Skeletal muscle tissue (tissue), 4 donors: Measurements from ENCODE around the gene ZFR2. TPM values are rescaled to one million over a fixed set of nuclear protein-coding genes. Genes with fewer than 3 reads are reported as not detected.

Experiments
- H3K27ac ChIP-seq: one replicate; pipeline ENCODE4 v1.7.0; 2013; ENCODE audit warnings: mild to moderate bottlenecking, low read depth, low read length, inconsistent platforms
- H3K27me3 ChIP-seq, 3 donors: one replicate each; pipeline ENCODE4 v1.7.0; 2013; ENCODE audit warnings: low read length in 3 of 3; ENCODE audit not compliant: control insufficient read depth in 3 of 3, insufficient read depth in 3 of 3
- H3K36me3 ChIP-seq, 3 donors: one replicate each; pipeline ENCODE4 v1.7.0; 2013; ENCODE audit warnings: low read length in 3 of 3; ENCODE audit not compliant: control insufficient read depth in 3 of 3, insufficient read depth in 3 of 3
- H3K4me1 ChIP-seq, 3 donors: one replicate each; pipeline ENCODE4 v1.7.0; 2013; ENCODE audit warnings: low read length in 3 of 3, mild to moderate bottlenecking in 3 of 3; ENCODE audit not compliant: control insufficient read depth in 3 of 3, insufficient read depth in 3 of 3
- H3K4me3 ChIP-seq, 3 donors: one replicate each; pipeline ENCODE4 v1.7.0; 2013; ENCODE audit warnings: low read length in 3 of 3
- H3K9ac ChIP-seq, 3 donors: one replicate each; pipeline ENCODE4 v1.7.0; 2013; ENCODE audit warnings: low read length in 3 of 3, mild to moderate bottlenecking in 3 of 3, moderate library complexity in 2 of 3, low read depth in 1 of 3
- H3K9me3 ChIP-seq, 3 donors: one replicate each; pipeline ENCODE4 v1.7.0; 2013; ENCODE audit warnings: low read length in 3 of 3; ENCODE audit not compliant: control insufficient read depth in 3 of 3
- total RNA-seq: library from RNA; depleted of rRNA; stranded (reverse); fragments of >200 nt; gene quantifications from one replicate; pipeline ENCODE4 v1.2.3, GENCODE V29; 2014
- donor health status: Osteomylitis.

The ZFR2 gene
- total RNA-seq, 1 donor from 2014 or later = not detected

- Histone ChIP-seq H3K4me1 (no peaks in the 10 kb centered on the region), H3K4me3 (no peak overlapping the region), H3K9ac (no peak overlapping the region), H3K36me3 (no peaks in the 10 kb centered on the region), H3K9me3 (no peaks in the 10 kb centered on the region), H3K27ac (no peak overlapping the region), H3K27me3 (peaks cover 22 to 41% (median 37%) of the 10 kb centered on the region in 3 donors)
These were observed 37.2 kb downstream of the ZFR2 start for GRCh38 chr19:3831601-3832000.

- Histone ChIP-seq H3K27me3 (peaks cover 26 to 44% (median 41%) of the 10 kb centered on the region in 3 donors), H3K4me3 (no peak overlapping the region), H3K9ac (no peak overlapping the region), H3K36me3 (no peaks in the 10 kb centered on the region), H3K4me1 (no peaks in the 10 kb centered on the region), H3K27ac (no peak overlapping the region), H3K9me3 (no peaks in the 10 kb centered on the region)
These were observed 37.9 kb downstream of the ZFR2 start for GRCh38 chr19:3830621-3831589.

GRCh38 chr19:3827306-3827705, 41.5 kb downstream of the ZFR2 start:
- no peaks in the 10 kb centered on the region for H3K4me1 ChIP-seq
- H3K27me3 ChIP-seq = peaks cover 37 to 56% (median 51%) of the 10 kb centered on the region in 3 donors
- H3K9ac ChIP-seq = no peak overlapping the region

GRCh38 chr19:3826163-3826562, 42.7 kb downstream of the ZFR2 start:
- Histone ChIP-seq H3K36me3 (no peaks in the 10 kb centered on the region), H3K9me3 (no peaks in the 10 kb centered on the region), H3K4me1 (peaks cover 0 to 2% (median 0%) of the 10 kb centered on the region in 3 donors), H3K27me3 (peaks cover 30 to 50% (median 42%) of the 10 kb centered on the region in 3 donors), H3K9ac (no peak overlapping the region), H3K4me3 (no peak overlapping the region), H3K27ac (no peak overlapping the region)

More at GRCh38 chr19:3827306-3827705, 41.5 kb downstream of the ZFR2 start:
- Histone ChIP-seq H3K9me3 (no peaks in the 10 kb centered on the region), H3K27ac (no peak overlapping the region), H3K4me3 (no peak overlapping the region), H3K36me3 (no peaks in the 10 kb centered on the region)

DNA sequence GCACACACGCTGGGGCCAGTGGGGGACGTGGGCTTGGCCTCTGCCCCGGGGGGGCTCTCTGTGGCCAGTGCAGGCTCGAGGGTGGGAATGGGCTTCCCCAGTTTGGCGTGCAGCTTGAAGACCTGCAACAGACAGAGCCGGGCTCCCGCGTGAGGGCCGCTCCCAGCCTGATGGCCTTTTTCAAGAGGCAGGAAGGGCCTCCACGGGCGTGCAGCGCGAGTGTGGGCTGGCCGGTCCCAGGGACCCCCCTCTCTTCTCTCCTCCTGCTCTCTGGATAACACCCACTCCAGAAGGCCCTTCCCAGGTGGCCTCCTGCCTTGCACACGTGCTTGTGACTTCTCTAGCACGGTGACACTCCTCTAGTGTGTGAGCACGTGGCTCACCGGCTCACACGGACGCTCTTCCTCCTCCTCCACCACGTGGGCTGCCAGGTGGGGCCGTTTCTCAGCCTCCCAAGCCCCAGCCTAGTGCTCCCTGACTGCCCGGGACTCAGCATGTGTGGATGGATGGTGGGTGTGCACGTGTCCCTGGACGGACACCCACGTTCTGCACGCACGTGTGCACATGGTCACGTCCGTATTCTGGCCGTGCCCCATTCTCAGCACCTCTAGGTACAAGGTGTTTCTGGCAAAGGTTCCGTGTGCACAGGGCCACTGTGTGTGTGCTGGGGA, 43.4 kb downstream of the ZFR2 start:
- Histone ChIP-seq H3K4me3 (no peak overlapping the region), H3K9me3 (no peaks in the 10 kb centered on the region)

GRCh38 chr19:3823350-3823713, 45.5 kb downstream of the ZFR2 start:
- Histone ChIP-seq H3K9me3 (no peaks in the 10 kb centered on the region), H3K27ac (no peak overlapping the region), H3K36me3 (no peaks in the 10 kb centered on the region), H3K27me3 (peaks cover 20 to 41% (median 35%) of the 10 kb centered on the region in 3 donors), H3K4me3 (no peak overlapping the region), H3K9ac (no peak overlapping the region), H3K4me1 (peaks cover 0 to 2% (median 0%) of the 10 kb centered on the region in 3 donors)

More for the DNA sequence above, 43.4 kb downstream of the ZFR2 start:
- Histone ChIP-seq H3K27me3 (peaks cover 25 to 42% (median 35%) of the 10 kb centered on the region in 3 donors), H3K36me3 (no peaks in the 10 kb centered on the region), H3K4me1 (peaks cover 0 to 2% (median 0%) of the 10 kb centered on the region in 3 donors), H3K9ac (no peak overlapping the region), H3K27ac (no peak overlapping the region)

- H3K4me3 ChIP-seq = no peak overlapping the region
- peaks cover 19 to 41% (median 37%) of the 10 kb centered on the region in 3 donors for H3K27me3 ChIP-seq
- H3K27ac ChIP-seq = no peak overlapping the region
- H3K9me3 ChIP-seq = no peaks in the 10 kb centered on the region
- no peaks in the 10 kb centered on the region for H3K36me3 ChIP-seq
- H3K4me1 ChIP-seq = peaks cover 0 to 2% (median 0%) of the 10 kb centered on the region in 3 donors
- H3K9ac ChIP-seq = no peak overlapping the region
These were observed 46.0 kb downstream of the ZFR2 start for GRCh38 chr19:3822683-3823349.

DNA sequence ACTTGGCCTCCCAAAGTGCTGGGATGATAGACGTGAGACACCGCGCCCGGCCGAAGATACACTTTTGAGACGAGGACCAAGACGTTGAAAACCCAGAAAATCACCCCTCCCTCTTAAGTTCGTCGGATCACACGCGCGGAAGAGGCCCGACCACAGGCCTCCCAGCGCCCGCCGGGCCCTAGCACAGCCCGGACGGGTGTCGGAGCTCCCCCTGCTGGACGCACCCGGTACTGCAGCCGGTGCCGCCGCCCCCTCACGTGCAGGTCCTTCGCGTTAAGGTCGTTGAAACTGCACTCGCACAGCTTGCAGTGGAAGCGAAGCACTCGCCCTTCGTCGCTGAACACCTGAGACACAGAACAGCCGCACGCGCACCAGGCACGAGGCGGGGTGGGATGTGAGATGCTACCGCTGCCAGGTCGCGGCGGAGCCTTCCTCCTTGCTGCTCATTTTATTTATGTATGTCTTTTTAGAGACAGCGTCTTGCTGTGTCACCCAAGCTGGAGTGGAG, 46.9 kb downstream of the ZFR2 start:
- H3K9ac ChIP-seq = no peak overlapping the region
- H3K4me3 ChIP-seq = no peak overlapping the region
- H3K9me3 ChIP-seq = no peaks in the 10 kb centered on the region
- H3K27me3 ChIP-seq = peaks cover 19 to 40% (median 40%) of the 10 kb centered on the region in 3 donors
- H3K4me1 ChIP-seq = peaks cover 0 to 2% (median 0%) of the 10 kb centered on the region in 3 donors
- no peaks in the 10 kb centered on the region for H3K36me3 ChIP-seq
- H3K27ac ChIP-seq = no peak overlapping the region

- peaks cover 17 to 46% (median 43%) of the 10 kb centered on the region in 3 donors for H3K27me3 ChIP-seq
These were observed 47.7 kb downstream of the ZFR2 start for GRCh38 chr19:3821156-3821555.

More at GRCh38 chr19:3821156-3821555, 47.7 kb downstream of the ZFR2 start:
- Histone ChIP-seq H3K36me3 (no peaks in the 10 kb centered on the region), H3K4me1 (peaks cover 0 to 2% (median 0%) of the 10 kb centered on the region in 3 donors), H3K27ac (no peak overlapping the region), H3K9me3 (no peaks in the 10 kb centered on the region), H3K9ac (no peak overlapping the region), H3K4me3 (no peak overlapping the region)
